K562 (cell line): ENCODE measurements around the gene C1QTNF8. TPM values are rescaled to one million over a fixed set of nuclear protein-coding genes. Genes with fewer than 3 reads are reported as not detected.

Source experiments
- ATAC-seq: fragments of 200-7000 bp; cut with Tn5 transposase; 3 replicates; pipeline ENCODE4 v1.9.1; 2020; ENCODE audit warnings: moderate library complexity
- BruUV-seq: library from RNA; stranded (reverse); fragments of 400-500 nt; replicated peaks from 2 replicates; lab custom pipeline; 2021; lab: Mats Ljungman, UMichigan
- CTCF ChIA-PET: fragments of 300-600 bp; formaldehyde crosslinking; extraction: SDS; loops from one replicate; lab custom pipeline; 2021; ENCODE audit warnings: low intra/inter-chr PET ratio; lab: Yijun Ruan, JAX
- POLR2A ChIA-PET: fragments of 300-600, 350-650 bp; sonication (Branson Sonifier 250); formaldehyde crosslinking; extraction: SDS; loops from one replicate; lab custom pipeline; 2021; ENCODE audit warnings: antibody characterized with exemption, inconsistent platforms; lab: Yijun Ruan, JAX
- DNase-seq, 4 experiments: peaks; one replicate each; pipeline versions ENCODE4 v3.0.0 to v3.0.0-alpha.2; 2011 to 2018; ENCODE audit warnings: low spot score in 3 of 4, mixed read lengths in 3 of 4; ENCODE audit errors: extremely low read depth in 1 of 4
- FAIRE-seq: peaks from 2 replicates; lab custom pipeline; 2011; peaks lifted over from hg19 to GRCh38; lab: Jason Lieb, UNC
- H2AFZ ChIP-seq: 2 replicates; pipeline ENCODE4 v1.6.0; 2011; ENCODE audit warnings: low read depth, low read length, control low read depth, inconsistent platforms
- H3K27ac ChIP-seq: fragments of 200-600 bp; 3 replicates; pipeline ENCODE4 v1.8.0; 2011; ENCODE audit warnings: low read depth, mild to moderate bottlenecking, control low read depth, inconsistent platforms, low read length, moderate library complexity, mixed read lengths; ENCODE audit errors: extremely low read depth
- H3K27me3 ChIP-seq, 2 experiments: fragments of 300-600 bp in 1 of 2; 2 replicates in 1 of 2; 3 replicates in 1 of 2; pipeline versions ENCODE4 v1.6.0 to v1.8.0; 2011; ENCODE audit warnings: inconsistent platforms in 2 of 2, low read length in 2 of 2, mild to moderate bottlenecking in 1 of 2, mixed read lengths in 1 of 2, moderate library complexity in 1 of 2; ENCODE audit not compliant: control insufficient read depth in 2 of 2, insufficient read depth in 2 of 2
- H3K36me3 ChIP-seq: fragments of 300-600 bp; 3 replicates; pipeline ENCODE4 v1.8.0; 2011; ENCODE audit warnings: mild to moderate bottlenecking, low read length, inconsistent platforms; ENCODE audit not compliant: control insufficient read depth, insufficient read depth
- H3K4me1 ChIP-seq, 2 experiments: fragments of 200-600 bp in 1 of 2; replicated peaks in 1 of 2; 2 replicates in 1 of 2; 3 replicates in 1 of 2; pipeline versions ENCODE4 v1.5.1 to v1.8.0; 2011; ENCODE audit warnings: inconsistent platforms in 2 of 2, low read length in 2 of 2, mild to moderate bottlenecking in 1 of 2, mixed read lengths in 1 of 2, moderate library complexity in 1 of 2; ENCODE audit not compliant: control insufficient read depth in 2 of 2, insufficient read depth in 2 of 2
- H3K4me2 ChIP-seq: 2 replicates; pipeline ENCODE4 v1.6.1; 2011; ENCODE audit warnings: low read length, control low read depth, inconsistent platforms, mixed read lengths; ENCODE audit not compliant: insufficient read depth
- H3K4me3 ChIP-seq: fragments of 200-600 bp; sonication (generic), shearing (Covaris generic); 2 replicates; pipeline ENCODE4 v1.5.1; 2016; ENCODE audit warnings: control low read depth, inconsistent platforms
- H3K79me2 ChIP-seq: fragments of 200-600 bp; 3 replicates; pipeline ENCODE4 v1.8.0; 2011; ENCODE audit warnings: low read length, inconsistent platforms; ENCODE audit not compliant: control insufficient read depth, insufficient read depth
- H3K9ac ChIP-seq, 2 experiments: 2 replicates each; pipeline versions ENCODE4 v1.6.0 to v1.6.1; 2011; ENCODE audit warnings: low read depth in 2 of 2, low read length in 2 of 2, control low read depth in 1 of 2, inconsistent platforms in 1 of 2, mild to moderate bottlenecking in 1 of 2, mixed read lengths in 1 of 2; ENCODE audit not compliant: insufficient read depth in 1 of 2
- H3K9me1 ChIP-seq: one replicate; pipeline ENCODE4 v1.6.0; 2011; ENCODE audit warnings: inconsistent platforms, mild to moderate bottlenecking, low read length, moderate library complexity; ENCODE audit not compliant: control insufficient read depth, insufficient read depth
- H3K9me3 ChIP-seq: replicated peaks from 2 replicates; pipeline ENCODE4 v1.5.1; 2011; ENCODE audit warnings: low read depth, low read length, inconsistent platforms; ENCODE audit not compliant: control insufficient read depth, insufficient read depth
- H4K20me1 ChIP-seq: replicated peaks from 2 replicates; pipeline ENCODE4 v1.6.1; 2011; ENCODE audit warnings: low read length, inconsistent platforms, mixed read lengths; ENCODE audit not compliant: control insufficient read depth, insufficient read depth
- CHD4 ChIP-seq: fragments of 200-600 bp; sonication (generic); IDR thresholded peaks from 3 replicates; pipeline ENCODE4 v1.6.1; 2012; ENCODE audit warnings: low read depth, mild to moderate bottlenecking, mixed read lengths, low read length, inconsistent platforms; ENCODE audit not compliant: insufficient read depth, insufficient replicate concordance, poor library complexity, severe bottlenecking
- CREBBP ChIP-seq: IDR thresholded peaks from one replicate; pipeline ENCODE4 v1.6.1; 2012; ENCODE audit warnings: low read depth, mild to moderate bottlenecking, control low read depth, inconsistent platforms, low read length
- DEAF1 ChIP-seq: fragments of 450-650 bp; formaldehyde crosslinking; IDR thresholded peaks from 2 replicates; pipeline ENCODE4 v1.4.0; 2020; ENCODE audit warnings: mild to moderate bottlenecking, moderate library complexity
- DLX4 ChIP-seq: fragments of 250-450 bp; sonication (Bioruptor Pico); IDR thresholded peaks from 2 replicates; pipeline ENCODE4 v1.6.1; 2021; ENCODE audit warnings: mild to moderate bottlenecking
- GTF2E2 ChIP-seq: fragments of 200-800 bp; sonication (Bioruptor generic); IDR thresholded peaks from 2 replicates; pipeline ENCODE4 v1.6.1; 2016; ENCODE audit warnings: missing genetic modification characterization, missing compliant biosample characterization
- HNRNPLL ChIP-seq: fragments of 200-400 bp; formaldehyde crosslinking; IDR thresholded peaks from 2 replicates; pipeline ENCODE4 v1.6.1; 2017; ENCODE audit warnings: low read length, low read depth, mild to moderate bottlenecking; ENCODE audit not compliant: poor library complexity, severe bottlenecking
- KLF16 ChIP-seq: IDR thresholded peaks from 2 replicates; pipeline ENCODE4 v1.6.1; 2016; ENCODE audit warnings: antibody characterized with exemption
- MCM7 ChIP-seq, 2 experiments: fragments of 450-650 bp; IDR thresholded peaks; 2 replicates each; pipeline ENCODE4 v1.6.1; 2016 to 2018
- POLR2G ChIP-seq: fragments of 200-400 bp; formaldehyde crosslinking; IDR thresholded peaks from 2 replicates; pipeline ENCODE4 v1.6.1; 2017; ENCODE audit warnings: low read depth, mild to moderate bottlenecking, antibody characterized with exemption, low read length, moderate library complexity
- SMARCE1 ChIP-seq: fragments of 450-650 bp; IDR thresholded peaks from 2 replicates; pipeline ENCODE4 v1.7.1; 2016; ENCODE audit warnings: mild to moderate bottlenecking
- ZBTB26 ChIP-seq: fragments of 450-650 bp; formaldehyde crosslinking; IDR thresholded peaks from 2 replicates; pipeline ENCODE4 v1.4.0; 2022; ENCODE audit warnings: missing genetic modification characterization
- ZKSCAN1 ChIP-seq: fragments of 150-350 bp; IDR thresholded peaks from 2 replicates; pipeline ENCODE4 v1.6.1; 2016; ENCODE audit warnings: low read depth, low read length
- ZNF174 ChIP-seq: fragments of 250-450 bp; sonication (Bioruptor Pico); IDR thresholded peaks from 2 replicates; pipeline ENCODE4 v1.4.0; 2020; ENCODE audit warnings: mild to moderate bottlenecking
- ZNF280B ChIP-seq: fragments of 250-450 bp; sonication (Bioruptor Pico); IDR thresholded peaks from 2 replicates; pipeline ENCODE4 v1.5.1; 2021; ENCODE audit warnings: mild to moderate bottlenecking
- WGBS: fragments of 100-300 bp; shearing (Covaris generic); methylation state at CpG from one replicate; pipeline ENCODE4 v1.1.6; 2016; ENCODE audit warnings: low coverage, mixed read lengths; ENCODE audit not compliant: insufficient coverage; ENCODE audit errors: missing lambda C conversion rate; 5-methylcytosine and 5-hydroxymethylcytosine counted together
- in situ Hi-C: fragments of 300-500 bp; cut with MboI; formaldehyde crosslinking; loops from 4 replicates; pipeline ENCODE4 v1.15.0; 2018; ENCODE audit warnings: inconsistent platforms, mixed read lengths
- intact Hi-C: fragments of 100-400 bp; cut with micrococcal nuclease; formaldehyde crosslinking; loops from 2 replicates; pipeline ENCODE4 v1.14.2; 2022
- polyA plus RNA-seq, 8 experiments: library from polyadenylated mRNA; depleted of rRNA in 4 of 8; stranded (reverse) in 5 of 8; unstranded in 3 of 8; fragments of >200 nt; fragmentation: Nextera tagmentation in 2 of 8; fragmentation: Illumina TruSeq in 1 of 8; extraction: Ambion mirVana in 2 of 8; extraction: Trizol in 1 of 8; gene quantifications; 2 replicates each; pipeline versions ENCODE4 v1.2.1 to v1.2.3, GENCODE V29; 2011 to 2014; ENCODE audit warnings: inconsistent platforms in 1 of 8, missing spikeins in 1 of 8
- total RNA-seq, 7 experiments: library from RNA; depleted of rRNA in 6 of 7; stranded (reverse); fragments of >200 nt in 6 of 7; fragmentation: Illumina TruSeq in 2 of 7; extraction: Trizol in 2 of 7; gene quantifications; 2 replicates each; pipeline versions ENCODE4 v1.2.1 to v1.2.3, GENCODE V29; 2011 to 2021; ENCODE audit warnings: low replicate concordance in 1 of 7

C1QTNF8 gene
- total and polyA plus RNA-seq, 9 of the 15 experiments (the other 6 are each of a cell fraction or from before 2014, with no cell fraction given): not detected

- Histone ChIP-seq H3K9ac (no peak overlapping the region), H3K9me1 (no peaks in the 10 kb centered on the region), H3K79me2 (no peaks in the 10 kb centered on the region), H3K4me1 (peaks cover 0 to 31% of the 10 kb centered on the region in 2 experiments; a peak in 1 of 5 replicates), H3K27me3 (peaks cover 8 to 66% of the 10 kb centered on the region in 2 experiments; a peak in 4 of 5 replicates), H3K36me3 (no peaks in the 10 kb centered on the region), H3K4me2 (no peak overlapping the region), H3K27ac (no peak overlapping the region), H4K20me1 (no peaks in the 10 kb centered on the region; the same call in 1 of the 2 replicates), H3K9me3 (no peaks in the 10 kb centered on the region), H3K4me3 (no peak overlapping the region), H2AFZ (no peak overlapping the region)
- TF ChIP-seq CHD4: no peak
- TF ChIP-seq POLR2G: no peak
- TF ChIP-seq ZNF174: no peak
- TF ChIP-seq KLF16: no peak
- TF ChIP-seq MCM7 (IDR thresholded peaks at IDR 0.05): no peak
- TF ChIP-seq DEAF1 (CRISPR knock-in tag): no peak
- no peak for TF ChIP-seq GTF2E2 (tag)
- TF ChIP-seq ZNF280B (CRISPR knock-in tag): no peak
- TF ChIP-seq DLX4 (CRISPR knock-in tag): no peak
- TF ChIP-seq CREBBP: no peak
- no peak for TF ChIP-seq ZBTB26 (CRISPR knock-in tag)
- TF ChIP-seq HNRNPLL: no peak
- no peak for TF ChIP-seq ZKSCAN1
- TF ChIP-seq SMARCE1: no peak
- DNase-seq (no peak), ATAC-seq (no peak), FAIRE-seq (no peak)
- POLR2A ChIA-PET: interaction anchor here (0.5 to 0.6 kb wide), 2 partner anchors 62 to 137 kb away, joined by 3 read pairs; no protein-coding TSS in a partner anchor
- intact Hi-C loops (no loop called here), in situ Hi-C loops (no loop called here)
- CTCF ChIA-PET: no interaction called here
- WGBS: 4% methylated on average over 22 of the region's 36 CpGs
- no TSS peak for BruUV-seq
Observed at GRCh38 chr16:1077877-1078578, 18.0 kb downstream of the C1QTNF8 start.
